Transverse colon (tissue), 4 donors: ENCODE measurements around the gene HS3ST5. TPM values are rescaled to one million over a fixed set of nuclear protein-coding genes. Genes with fewer than 3 reads are reported as not detected.

ENCODE experiments used
- DNase-seq: peaks from one replicate; pipeline ENCODE4 v3.0.0-alpha.2; 2019
- H3K27ac ChIP-seq, 4 donors: fragments of 200-600 bp; sonication (generic); 2 replicates each; pipeline ENCODE4 v1.5.1; 2016 to 2018; ENCODE audit warnings: inconsistent platforms in 4 of 4
- H3K27me3 ChIP-seq: fragments of 200-600 bp; sonication (generic); 2 replicates; pipeline ENCODE4 v1.5.1; 2017; ENCODE audit warnings: inconsistent platforms
- H3K36me3 ChIP-seq, 4 donors: fragments of 200-600 bp; sonication (generic); 2 replicates each; pipeline ENCODE4 v1.5.1; 2017 to 2019; ENCODE audit warnings: inconsistent platforms in 4 of 4
- H3K4me1 ChIP-seq, 4 donors: fragments of 200-600 bp; sonication (generic); 2 replicates each; pipeline ENCODE4 v1.5.1; 2017 to 2020; ENCODE audit warnings: inconsistent platforms in 4 of 4
- H3K4me3 ChIP-seq, 4 donors: fragments of 200-600 bp; sonication (generic); 1 replicate in 1 of 4; 2 replicates in 3 of 4; pipeline versions ENCODE4 v1.5.1 to v1.6.1; 2017 to 2019; ENCODE audit warnings: inconsistent platforms in 4 of 4
- H3K9me3 ChIP-seq, 2 donors: fragments of 200-600 bp; sonication (generic); 2 replicates each; pipeline ENCODE4 v1.5.1; 2017 to 2019; ENCODE audit warnings: inconsistent platforms in 2 of 2
- EP300 ChIP-seq: sonication (generic); formaldehyde crosslinking; IDR thresholded peaks from one replicate; pipeline ENCODE4 v1.6.1; 2017; ENCODE audit warnings: antibody characterized with exemption, low read depth
- POLR2A ChIP-seq: fragments of 450-650 bp; IDR thresholded peaks from one replicate; pipeline ENCODE4 v1.6.1; 2016; ENCODE audit warnings: antibody characterized with exemption, mild to moderate bottlenecking, moderate library complexity
- POLR2AphosphoS5 ChIP-seq, 3 donors: sonication (generic); formaldehyde crosslinking; IDR thresholded peaks; one replicate each; pipeline ENCODE4 v1.6.1; 2016; ENCODE audit warnings: antibody characterized with exemption in 3 of 3
- WGBS, 2 donors: methylation state at CpG; one replicate each; pipeline ENCODE4 v1.1.5; 2018; ENCODE audit warnings: low coverage in 1 of 2; 5-methylcytosine and 5-hydroxymethylcytosine counted together
- in situ Hi-C, 4 donors: fragments of 200-750 bp; cut with MboI; loops; one replicate each; pipeline versions ENCODE4 v1.15.0 to v1.15.1; 2017; ENCODE audit warnings: low sequenced_read_pairs in 3 of 4, low pct_ligation_motif_present in 1 of 4, low pct_unique_long_range_greater_than_20kb in 1 of 4
- intact Hi-C: fragments of 100-400 bp; cut with DNase I; formaldehyde crosslinking; loops from one replicate; pipeline ENCODE4 v1.15.1; 2023; ENCODE audit warnings: low total_unique reads
- total RNA-seq, 4 donors: library from RNA; depleted of rRNA; stranded (reverse); fragments of >200 nt; gene quantifications; one replicate each; pipeline ENCODE4 v1.1.0, GENCODE V29; 2016
- TF ChIP-seq, protein P1 (sequence below), 5 experiments: fragments of 200-600 bp in 3 of 5; fragments of 450-650 bp in 2 of 5; sonication (generic) in 3 of 5; IDR thresholded peaks; 1 replicate in 2 of 5; 2 replicates in 3 of 5; pipeline ENCODE4 v1.5.1; 2016 to 2017; ENCODE audit warnings: antibody characterized with exemption in 5 of 5, inconsistent platforms in 3 of 5, mild to moderate bottlenecking in 2 of 5, moderate library complexity in 1 of 5

Gene HS3ST5
- total RNA-seq, 4 donors from 2014 or later, result 0.27 to 0.32 TPM; not detected in 2

DNA sequence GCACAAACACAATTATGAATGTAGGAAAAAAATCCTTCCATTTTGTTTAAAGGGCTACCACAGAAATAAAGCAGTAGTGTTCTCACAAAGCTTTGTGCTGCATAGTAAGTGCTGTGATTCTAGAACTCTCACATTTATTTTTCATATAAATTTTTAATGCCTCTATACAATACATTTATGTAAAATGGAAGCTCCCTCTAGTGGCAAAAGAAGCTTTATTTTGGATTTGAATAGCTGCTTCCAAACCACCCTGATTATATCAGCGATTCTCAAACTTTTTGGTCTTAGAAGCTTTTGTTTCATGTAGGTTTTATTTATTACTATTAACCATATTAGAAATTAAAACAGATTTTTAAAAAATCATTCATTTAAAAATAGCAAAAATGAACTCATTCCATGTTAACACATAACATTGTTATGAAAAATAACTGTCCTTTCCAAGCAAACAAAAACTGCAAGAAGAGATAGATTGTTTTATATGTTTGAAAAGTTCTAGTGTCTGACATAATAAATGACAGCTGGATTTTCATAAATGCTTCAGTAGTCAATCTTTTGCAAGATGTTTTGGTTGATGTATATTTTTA, 38.4 kb downstream of the HS3ST5 start:
- intact Hi-C loops (no loop called here), in situ Hi-C loops (no loop called here)
- no peak for DNase-seq
- H3K36me3 ChIP-seq, result no peaks in the 10 kb centered on the region
- H3K27me3 ChIP-seq, result no peaks in the 10 kb centered on the region
- H3K4me1 ChIP-seq, result no peaks in the 10 kb centered on the region
- H3K9me3 ChIP-seq, result no peaks in the 10 kb centered on the region
- no peak for TF ChIP-seq EP300
- no peak for TF ChIP-seq POLR2AphosphoS5 (IDR thresholded peaks at IDR 0.05)
- TF ChIP-seq, protein P1, sequence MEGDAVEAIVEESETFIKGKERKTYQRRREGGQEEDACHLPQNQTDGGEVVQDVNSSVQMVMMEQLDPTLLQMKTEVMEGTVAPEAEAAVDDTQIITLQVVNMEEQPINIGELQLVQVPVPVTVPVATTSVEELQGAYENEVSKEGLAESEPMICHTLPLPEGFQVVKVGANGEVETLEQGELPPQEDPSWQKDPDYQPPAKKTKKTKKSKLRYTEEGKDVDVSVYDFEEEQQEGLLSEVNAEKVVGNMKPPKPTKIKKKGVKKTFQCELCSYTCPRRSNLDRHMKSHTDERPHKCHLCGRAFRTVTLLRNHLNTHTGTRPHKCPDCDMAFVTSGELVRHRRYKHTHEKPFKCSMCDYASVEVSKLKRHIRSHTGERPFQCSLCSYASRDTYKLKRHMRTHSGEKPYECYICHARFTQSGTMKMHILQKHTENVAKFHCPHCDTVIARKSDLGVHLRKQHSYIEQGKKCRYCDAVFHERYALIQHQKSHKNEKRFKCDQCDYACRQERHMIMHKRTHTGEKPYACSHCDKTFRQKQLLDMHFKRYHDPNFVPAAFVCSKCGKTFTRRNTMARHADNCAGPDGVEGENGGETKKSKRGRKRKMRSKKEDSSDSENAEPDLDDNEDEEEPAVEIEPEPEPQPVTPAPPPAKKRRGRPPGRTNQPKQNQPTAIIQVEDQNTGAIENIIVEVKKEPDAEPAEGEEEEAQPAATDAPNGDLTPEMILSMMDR (IDR thresholded peaks at IDR 0.05), result peak in 4 of 5 experiments; percentile 11 to 37 (median 30)
- no peak for TF ChIP-seq POLR2A
- no peak overlapping the region for H3K27ac ChIP-seq
- H3K4me3 ChIP-seq, result no peak overlapping the region
- 29 to 57% methylated on average over 1 of the region's 1 CpG for WGBS, 2 donors

- Histone ChIP-seq H3K27ac (no peak overlapping the region), H3K4me1 (no peaks in the 10 kb centered on the region), H3K27me3 (no peaks in the 10 kb centered on the region), H3K36me3 (no peaks in the 10 kb centered on the region), H3K4me3 (no peak overlapping the region), H3K9me3 (no peaks in the 10 kb centered on the region)
- WGBS, 2 donors, result 61 to 71% methylated on average over 2 of the region's 2 CpGs
- intact Hi-C loops (no loop called here), in situ Hi-C loops (no loop called here)
- TF ChIP-seq, protein P1 (IDR thresholded peaks at IDR 0.05), result no peak
- TF ChIP-seq POLR2AphosphoS5 (IDR thresholded peaks at IDR 0.05) (no peak), EP300 (no peak)
- DNase-seq, result no peak
Measured at GRCh38 chr6:114301596-114302219, 41.1 kb downstream of the HS3ST5 start.

DNA sequence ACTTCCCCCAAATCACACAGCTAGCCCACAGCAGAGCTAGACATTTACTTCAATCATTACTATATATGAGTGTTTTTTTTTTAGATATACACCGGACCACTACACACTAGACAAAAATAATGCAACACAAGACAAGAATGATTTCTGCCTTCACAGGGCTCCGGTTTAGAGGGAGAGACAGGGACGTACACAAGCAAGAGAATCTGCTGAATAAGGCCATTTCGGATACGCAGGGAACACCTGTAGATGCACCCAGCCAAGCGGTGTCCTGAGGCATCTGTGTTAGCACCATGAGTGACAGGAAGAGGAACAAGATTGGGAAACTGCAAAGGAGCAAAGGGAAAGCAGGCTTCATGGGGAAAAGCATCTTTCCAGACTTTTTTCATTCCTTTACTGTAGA, 45.7 kb downstream of the HS3ST5 start:
- intact Hi-C loops (no loop called here), in situ Hi-C loops (no loop called here)
- TF ChIP-seq EP300 (no peak), POLR2A (no peak), POLR2AphosphoS5 (IDR thresholded peaks at IDR 0.05) (no peak)
- TF ChIP-seq, protein P1 (IDR thresholded peaks at IDR 0.05), result no peak
- WGBS, 2 donors, result 86 to 88% methylated on average over 6 of the region's 6 CpGs
- DNase-seq, result no peak
- H3K27me3 ChIP-seq, result no peaks in the 10 kb centered on the region
- no peaks in the 10 kb centered on the region for H3K36me3 ChIP-seq
- H3K27ac ChIP-seq, result no peak overlapping the region
- no peak overlapping the region for H3K4me3 ChIP-seq
- no peaks in the 10 kb centered on the region for H3K4me1 ChIP-seq
- H3K9me3 ChIP-seq, result no peaks in the 10 kb centered on the region

DNA sequence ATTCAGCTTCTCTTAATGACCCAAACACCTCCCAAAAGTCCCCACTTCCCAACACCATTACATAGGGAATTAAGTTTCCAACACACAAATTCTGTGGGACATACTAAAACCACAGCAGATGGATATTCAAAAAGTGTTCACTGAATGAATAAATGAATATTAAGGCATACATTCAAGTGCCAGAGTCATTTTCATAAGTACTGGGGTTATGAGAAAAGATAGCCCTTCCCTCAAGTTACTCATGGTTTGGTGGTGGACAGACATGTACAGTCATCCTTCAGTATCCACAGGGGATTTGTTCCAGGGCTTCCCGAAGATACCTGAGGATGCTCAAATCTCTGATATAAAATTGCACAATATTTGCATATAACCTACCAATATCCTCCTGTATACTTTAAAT, 50.4 kb downstream of the HS3ST5 start:
- H3K27me3 ChIP-seq, result no peaks in the 10 kb centered on the region
- DNase-seq, result no peak
- H3K4me3 ChIP-seq, result no peak overlapping the region
- in situ Hi-C loops (no loop called here), intact Hi-C loops (no loop called here)
- H3K27ac ChIP-seq, result no peak overlapping the region
- no peaks in the 10 kb centered on the region for H3K9me3 ChIP-seq
- TF ChIP-seq POLR2A (no peak), EP300 (no peak), POLR2AphosphoS5 (IDR thresholded peaks at IDR 0.05) (no peak)
- TF ChIP-seq, protein P1 (IDR thresholded peaks at IDR 0.05), result no peak
- no peaks in the 10 kb centered on the region for H3K4me1 ChIP-seq
- no peaks in the 10 kb centered on the region for H3K36me3 ChIP-seq
- WGBS, 2 donors, result 75 to 86% methylated on average over 1 of the region's 1 CpG
